Kidney capillary endothelial cell (primary cell): Measurements from ENCODE around the gene REEP3.

ENCODE experiments used
- DNase-seq: peaks from one replicate; pipeline ENCODE4 v3.0.0-alpha.2; 2018; ENCODE audit warnings: low spot score

The REEP3 gene

DNA sequence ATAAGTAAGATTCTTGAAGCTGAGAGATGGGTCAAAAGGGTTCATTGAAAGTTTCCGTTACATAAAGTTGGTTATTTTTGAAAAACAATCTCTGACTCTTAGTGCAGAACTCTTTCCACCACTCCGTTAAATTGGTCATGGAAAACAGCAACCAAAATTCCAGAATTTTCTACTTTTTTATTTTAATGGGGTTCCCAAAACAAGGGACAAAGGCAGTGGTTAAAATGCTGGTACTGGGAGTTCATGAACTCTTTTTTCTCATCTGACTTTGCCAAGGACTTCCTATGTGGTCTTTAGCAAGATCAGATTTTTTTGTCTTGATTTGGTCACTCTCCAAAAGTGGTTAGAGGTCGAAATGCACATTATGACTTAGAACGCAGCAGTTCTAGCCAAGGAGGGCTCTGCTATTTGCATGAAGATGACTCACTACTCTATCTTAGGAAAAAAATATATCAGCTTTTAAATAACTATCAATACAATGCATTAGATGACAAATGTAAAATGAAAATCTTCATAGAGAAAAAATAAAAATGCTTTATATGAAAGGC, 145.7 kb downstream of the REEP3 start:
- DNase-seq: no peak

GRCh38 chr10:63667596-63668480, 146.6 kb downstream of the REEP3 start:
- no peak for DNase-seq

- DNase-seq: peak; percentile 77
These were observed 149.2 kb downstream of the REEP3 start for GRCh38 chr10:63670291-63670898.

DNA sequence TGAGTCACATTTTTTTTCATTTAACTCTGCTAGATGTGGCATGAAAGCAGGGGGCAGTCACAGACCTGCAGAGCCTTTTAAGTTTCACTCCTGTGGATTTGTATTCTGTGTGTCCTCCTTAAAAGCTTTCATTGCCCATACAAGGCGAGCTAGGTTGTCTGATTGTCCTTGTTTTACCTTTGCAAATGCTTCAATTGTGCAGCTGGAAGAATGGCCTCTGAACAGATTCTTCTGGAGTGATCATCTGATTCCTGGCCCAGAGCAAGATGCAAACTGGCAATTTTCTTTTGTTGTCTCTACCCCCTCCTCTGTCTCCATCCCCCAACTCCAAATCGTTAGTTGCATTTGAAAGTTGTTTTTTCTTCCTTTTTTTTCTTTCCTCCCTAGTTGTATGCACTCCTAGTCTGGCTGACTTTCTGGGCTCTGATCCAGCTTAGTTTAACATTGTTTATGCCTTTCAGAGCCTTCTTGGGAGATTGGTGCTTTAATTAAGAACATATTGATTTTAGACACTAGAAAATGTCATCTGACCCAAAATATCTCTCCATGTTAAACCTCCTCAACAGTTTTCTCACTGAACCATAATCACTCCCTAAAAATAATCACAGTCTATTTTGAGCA, 150.2 kb downstream of the REEP3 start:
- DNase-seq: no peak

- DNase-seq: peak; percentile 26
These were observed 151.3 kb downstream of the REEP3 start for GRCh38 chr10:63672491-63672890.

GRCh38 chr10:63673246-63673645, 152.0 kb downstream of the REEP3 start:
- DNase-seq: no peak

DNA sequence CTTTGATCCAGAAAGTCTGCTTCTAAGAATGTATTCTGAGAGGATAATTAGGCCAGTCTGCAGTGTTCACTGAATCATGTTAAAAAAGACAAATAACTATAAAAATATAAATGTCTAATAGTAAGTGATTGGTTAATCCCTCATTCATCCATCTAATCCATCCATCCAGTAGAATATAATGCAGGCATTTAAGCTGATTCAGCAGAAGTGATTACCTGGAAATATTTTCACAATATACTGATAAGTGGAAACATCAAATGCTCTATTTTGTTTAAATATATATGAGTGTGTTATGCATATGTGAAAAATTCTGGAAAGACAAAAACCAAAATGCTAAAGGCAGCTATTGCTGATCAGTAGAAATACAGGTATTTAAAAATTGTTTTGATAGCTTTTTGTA, 152.6 kb downstream of the REEP3 start:
- DNase-seq: no peak
